ENCODE measurements around the gene SAMD1. TPM values are rescaled to one million over a fixed set of nuclear protein-coding genes. Genes with fewer than 3 reads are reported as not detected.

The SAMD1 gene
- total RNA-seq, 1 experiment from 2014 or later, result 108 TPM

GRCh38 chr19:14050512-14050911 is 40.0 kb downstream of the SAMD1 start:
- H2AK5ac ChIP-seq (ENCODE audit: insufficient read length, low read length), result no peak overlapping the region
- no peaks in the 10 kb centered on the region for H3K4me1 ChIP-seq (ENCODE audit: insufficient read depth, low read length)
- no peaks in the 10 kb centered on the region for H3K4me1 Mint-ChIP-seq
- peaks cover 21 to 37% (median 25%) of the 10 kb centered on the region in 3 experiments for H3K36me3 Mint-ChIP-seq (ENCODE audit: insufficient read depth in 1 of 3, low read depth in 3 of 3)
- H2AFZ ChIP-seq (ENCODE audit: low read length), result no peak overlapping the region
- H3K23me2 ChIP-seq (ENCODE audit: insufficient read length, low read depth, low read length, poor library complexity, severe bottlenecking), result no peaks in the 10 kb centered on the region
- TF ChIP-seq, protein P1, sequence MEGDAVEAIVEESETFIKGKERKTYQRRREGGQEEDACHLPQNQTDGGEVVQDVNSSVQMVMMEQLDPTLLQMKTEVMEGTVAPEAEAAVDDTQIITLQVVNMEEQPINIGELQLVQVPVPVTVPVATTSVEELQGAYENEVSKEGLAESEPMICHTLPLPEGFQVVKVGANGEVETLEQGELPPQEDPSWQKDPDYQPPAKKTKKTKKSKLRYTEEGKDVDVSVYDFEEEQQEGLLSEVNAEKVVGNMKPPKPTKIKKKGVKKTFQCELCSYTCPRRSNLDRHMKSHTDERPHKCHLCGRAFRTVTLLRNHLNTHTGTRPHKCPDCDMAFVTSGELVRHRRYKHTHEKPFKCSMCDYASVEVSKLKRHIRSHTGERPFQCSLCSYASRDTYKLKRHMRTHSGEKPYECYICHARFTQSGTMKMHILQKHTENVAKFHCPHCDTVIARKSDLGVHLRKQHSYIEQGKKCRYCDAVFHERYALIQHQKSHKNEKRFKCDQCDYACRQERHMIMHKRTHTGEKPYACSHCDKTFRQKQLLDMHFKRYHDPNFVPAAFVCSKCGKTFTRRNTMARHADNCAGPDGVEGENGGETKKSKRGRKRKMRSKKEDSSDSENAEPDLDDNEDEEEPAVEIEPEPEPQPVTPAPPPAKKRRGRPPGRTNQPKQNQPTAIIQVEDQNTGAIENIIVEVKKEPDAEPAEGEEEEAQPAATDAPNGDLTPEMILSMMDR (conservative IDR thresholded peaks at IDR 0.05), result no peak
- H3K23ac ChIP-seq (ENCODE audit: insufficient read length, low read depth, low read length), result no peak overlapping the region
- H3K9me3 ChIP-seq (ENCODE audit: control insufficient read depth, low read depth, low read length), result no peaks in the 10 kb centered on the region
- no peaks in the 10 kb centered on the region for H4K20me1 ChIP-seq (ENCODE audit: control insufficient read depth, insufficient read depth, insufficient read length)
- H4K8ac ChIP-seq (replicated peaks; ENCODE audit: insufficient read length, low read depth, low read length), result no peak overlapping the region
- no peak overlapping the region for H3K9ac ChIP-seq (ENCODE audit: extremely low read depth, insufficient read length, low read length)
- no peaks in the 10 kb centered on the region for H3K79me2 ChIP-seq (ENCODE audit: insufficient read depth, low read length)
- H2BK5ac ChIP-seq (ENCODE audit: insufficient read length, low read length), result no peak overlapping the region
- no CpG with 5 or more reads among the region's 4 CpGs for WGBS (ENCODE audit: extremely low coverage, insufficient read length, low lambda C conversion rate)
- peaks cover 3 to 7% of the 10 kb centered on the region in 2 experiments; a peak in 3 of 5 replicates for H3K9me3 Mint-ChIP-seq
- peaks cover 2% of the 10 kb centered on the region for H3K27me3 Mint-ChIP-seq (ENCODE audit: low read depth)
- DNase-seq, result no peak
- no peak overlapping the region for H3K27ac Mint-ChIP-seq
- no peak overlapping the region for H2BK120ac ChIP-seq (ENCODE audit: low read depth, low read length, poor library complexity, severe bottlenecking)
- no peak overlapping the region for H3K4me2 ChIP-seq (ENCODE audit: insufficient read depth, insufficient read length, low read length)
- H3K27ac ChIP-seq (ENCODE audit: insufficient read length, low read depth, low read length), result no peak overlapping the region
- no peak overlapping the region for H3K18ac ChIP-seq (ENCODE audit: insufficient read length, low read depth, low read length)
- no peak overlapping the region for H3K56ac ChIP-seq (ENCODE audit: insufficient read length, low read depth, low read length)
- H3T11ph ChIP-seq (ENCODE audit: low read length), result no peak overlapping the region
- H2BK15ac ChIP-seq (ENCODE audit: low read depth, low read length), result no peak overlapping the region
- H3K27me3 ChIP-seq (ENCODE audit: insufficient read depth, low read length), result no peaks in the 10 kb centered on the region
- H3K79me1 ChIP-seq (ENCODE audit: insufficient read depth, low read depth, low read length, poor library complexity, severe bottlenecking), result no peaks in the 10 kb centered on the region
- no peak overlapping the region for H3K4ac ChIP-seq (ENCODE audit: low read depth, low read length)
- H4K5ac ChIP-seq (ENCODE audit: insufficient read length, low read depth, low read length), result no peak overlapping the region
- H4K91ac ChIP-seq (ENCODE audit: insufficient read length, low read depth, low read length), result no peak overlapping the region
- no peak overlapping the region for H2BK12ac ChIP-seq (ENCODE audit: insufficient read length, low read depth, low read length)
- no peak overlapping the region for H2BK20ac ChIP-seq (ENCODE audit: low read depth, low read length, poor library complexity, severe bottlenecking)
- H3K4me3 Mint-ChIP-seq, result no peak overlapping the region
- no peak overlapping the region for H3K14ac ChIP-seq (ENCODE audit: insufficient read depth, low read length)
